Effector CD8-positive, alpha-beta T cell (primary cell): Measurements from ENCODE around the gene NLGN1.

Experiments used
- DNase-seq: peaks from one replicate; lab custom pipeline; 2025; lab: John Stamatoyannopoulos, UW

NLGN1 gene

GRCh38 chr3:174083706-174084105 lies 686.2 kb downstream of the NLGN1 start:
- no peak for DNase-seq

- DNase-seq: no peak
Observed at GRCh38 chr3:174089592-174089991, 692.0 kb downstream of the NLGN1 start.

GRCh38 chr3:174094669-174095068 lies 697.1 kb downstream of the NLGN1 start:
- no peak for DNase-seq

- no peak for DNase-seq
Observed at GRCh38 chr3:174097686-174098085, 700.1 kb downstream of the NLGN1 start.

GRCh38 chr3:174098746-174099145 lies 701.2 kb downstream of the NLGN1 start:
- DNase-seq: no peak

- DNase-seq: no peak
Observed at GRCh38 chr3:174099724-174100123, 702.2 kb downstream of the NLGN1 start.

GRCh38 chr3:174100744-174101143 lies 703.2 kb downstream of the NLGN1 start:
- DNase-seq: no peak

- no peak for DNase-seq
Observed at GRCh38 chr3:174101244-174101643, 703.7 kb downstream of the NLGN1 start.

GRCh38 chr3:174102274-174102673 lies 704.7 kb downstream of the NLGN1 start:
- DNase-seq: no peak

GRCh38 chr3:174102866-174103265 lies 705.3 kb downstream of the NLGN1 start:
- DNase-seq: no peak

GRCh38 chr3:174110761-174111160 lies 713.2 kb downstream of the NLGN1 start:
- no peak for DNase-seq

GRCh38 chr3:174111776-174112175 lies 714.2 kb downstream of the NLGN1 start:
- DNase-seq: no peak

- no peak for DNase-seq
Observed at GRCh38 chr3:174116421-174116820, 718.9 kb downstream of the NLGN1 start.

GRCh38 chr3:174120997-174121396 lies 723.5 kb downstream of the NLGN1 start:
- DNase-seq: no peak

- no peak for DNase-seq
Observed at GRCh38 chr3:174122411-174122810, 724.9 kb downstream of the NLGN1 start.

- DNase-seq: no peak
Observed at GRCh38 chr3:174125267-174125824, 727.8 kb downstream of the NLGN1 start.

- no peak for DNase-seq
Observed at GRCh38 chr3:174126990-174127758, 729.6 kb downstream of the NLGN1 start.

GRCh38 chr3:174132006-174132405 lies 734.5 kb downstream of the NLGN1 start:
- DNase-seq: no peak

GRCh38 chr3:174132421-174133042 lies 735.0 kb downstream of the NLGN1 start:
- DNase-seq: no peak

GRCh38 chr3:174146008-174146407 lies 748.5 kb downstream of the NLGN1 start:
- DNase-seq: no peak

GRCh38 chr3:174147798-174148197 lies 750.3 kb downstream of the NLGN1 start:
- DNase-seq: no peak

GRCh38 chr3:174153871-174154270 lies 756.3 kb downstream of the NLGN1 start:
- DNase-seq: no peak

- no peak for DNase-seq
Observed at GRCh38 chr3:174156200-174156599, 758.7 kb downstream of the NLGN1 start.
